GM12878 (cell line): ENCODE measurements around the gene CRYGC. TPM values are rescaled to one million over a fixed set of nuclear protein-coding genes. Genes with fewer than 3 reads are reported as not detected.
"Not testable (repeated sequence)": the region's sequence is repeated elsewhere in the genome, so short reads cannot be mapped to it uniquely, and the experiment has no call there.

Experiments used
- ATAC-seq: fragments of 200-7000 bp; cut with Tn5 transposase; 3 replicates; pipeline ENCODE4 v1.9.1; 2020; ENCODE audit warnings: mild to moderate bottlenecking, moderate library complexity
- BruUV-seq: library from RNA; stranded (reverse); fragments of 400-500 nt; replicated peaks from 2 replicates; lab custom pipeline; 2021; lab: Mats Ljungman, UMichigan
- CTCF ChIA-PET: fragments of 300-600 bp; sonication (Branson Sonifier 250); formaldehyde crosslinking; extraction: SDS; loops from one replicate; lab custom pipeline; 2021; ENCODE audit warnings: inconsistent platforms; lab: Yijun Ruan, JAX
- POLR2A ChIA-PET: fragments of 350-600 bp; formaldehyde crosslinking; extraction: SDS; loops from one replicate; lab custom pipeline; 2021; ENCODE audit warnings: inconsistent platforms; lab: Charles Lee
- RAD21 ChIA-PET: fragments of 300-600 bp; sonication (Branson Sonifier 250); formaldehyde crosslinking; loops from one replicate; lab custom pipeline; 2023; ENCODE audit warnings: antibody characterized with exemption; ENCODE audit not compliant: unreplicated experiment; lab: Charles Lee
- SMC1A ChIA-PET: fragments of 300-600 bp; sonication (Branson Sonifier 250); formaldehyde crosslinking; loops from one replicate; lab custom pipeline; 2023; ENCODE audit not compliant: unreplicated experiment, uncharacterized antibody; lab: Charles Lee
- DNase-seq: peaks from one replicate; pipeline ENCODE4 v3.0.0-alpha.2; 2011; ENCODE audit warnings: low read depth, low spot score
- FAIRE-seq: peaks from 3 replicates; lab custom pipeline; 2011; peaks lifted over from hg19 to GRCh38; lab: Jason Lieb, UNC
- H2AFZ ChIP-seq: 2 replicates; pipeline ENCODE4 v1.6.0; 2011; ENCODE audit warnings: low read depth, low read length, control low read depth; ENCODE audit not compliant: control insufficient read depth
- H3K27ac ChIP-seq: 2 replicates; pipeline ENCODE4 v1.5.1; 2011; ENCODE audit warnings: control low read depth; ENCODE audit not compliant: control insufficient read depth, insufficient read depth
- H3K27me3 ChIP-seq, 2 experiments: replicated peaks in 1 of 2; 2 replicates each; pipeline versions ENCODE4 v1.6.0 to v1.6.1; 2011; ENCODE audit warnings: low read length in 1 of 2; ENCODE audit not compliant: control insufficient read depth in 2 of 2, insufficient read depth in 2 of 2
- H3K36me3 ChIP-seq, 2 experiments: 2 replicates each; pipeline ENCODE4 v1.5.1; 2011; ENCODE audit warnings: low read length in 1 of 2; ENCODE audit not compliant: control insufficient read depth in 2 of 2, insufficient read depth in 2 of 2
- H3K4me1 ChIP-seq: 2 replicates; pipeline ENCODE4 v1.6.1; 2011; ENCODE audit warnings: mild to moderate bottlenecking, low read length, moderate library complexity, mixed read lengths; ENCODE audit not compliant: control insufficient read depth, insufficient read depth
- H3K4me2 ChIP-seq: 2 replicates; pipeline ENCODE4 v1.6.0; 2011; ENCODE audit warnings: control low read depth; ENCODE audit not compliant: control insufficient read depth, insufficient read depth
- H3K4me3 ChIP-seq: fragments of 200-600 bp; sonication (generic); 2 replicates; pipeline ENCODE4 v1.5.1; 2016
- H3K79me2 ChIP-seq: 2 replicates; pipeline ENCODE4 v1.6.0; 2011; ENCODE audit warnings: low read length; ENCODE audit not compliant: control insufficient read depth, insufficient read depth
- H3K9ac ChIP-seq: 2 replicates; pipeline ENCODE4 v1.8.0; 2011; ENCODE audit warnings: low read length, control low read depth, mixed read lengths; ENCODE audit not compliant: control insufficient read depth, insufficient read depth
- H3K9me3 ChIP-seq: replicated peaks from 3 replicates; pipeline ENCODE4 v1.5.1; 2011; ENCODE audit warnings: mild to moderate bottlenecking, low read length; ENCODE audit not compliant: control insufficient read depth, insufficient read depth
- H4K20me1 ChIP-seq: 2 replicates; pipeline ENCODE4 v1.6.0; 2011; ENCODE audit not compliant: control insufficient read depth, insufficient read depth
- CHD1 ChIP-seq: IDR thresholded peaks from 2 replicates; pipeline ENCODE4 v1.6.1; 2012; ENCODE audit warnings: low read depth, low read length, improper control_type of control experiment
- MTA2 ChIP-seq: fragments of 450-650 bp; IDR thresholded peaks from 2 replicates; pipeline ENCODE4 v1.6.1; 2016; ENCODE audit warnings: low read depth, mild to moderate bottlenecking, moderate library complexity
- PBX3 ChIP-seq: IDR thresholded peaks from 2 replicates; pipeline ENCODE4 v1.6.1; 2011; ENCODE audit warnings: mild to moderate bottlenecking, low read depth, low read length, moderate library complexity; ENCODE audit not compliant: insufficient replicate concordance
- TBL1XR1 ChIP-seq: IDR thresholded peaks from 2 replicates; pipeline ENCODE4 v1.6.1; 2012; ENCODE audit warnings: low read depth, low read length, improper control_type of control experiment
- TCF12 ChIP-seq: IDR thresholded peaks from 2 replicates; pipeline ENCODE4 v1.6.1; 2011; ENCODE audit warnings: low read depth, mild to moderate bottlenecking, low read length
- WGBS: methylation state at CpG from one replicate; pipeline ENCODE4 v1.1.6; 2016; ENCODE audit warnings: low lambda C conversion rate; ENCODE audit not compliant: insufficient replicate concordance, insufficient coverage; ENCODE audit errors: missing lambda C conversion rate; 5-methylcytosine and 5-hydroxymethylcytosine counted together
- in situ Hi-C: fragments of 300-500 bp; cut with MboI; formaldehyde crosslinking; loops from 9 replicates; pipeline ENCODE4 v1.14.3; 2018; ENCODE audit warnings: mixed read lengths
- intact Hi-C: fragments of 100-400 bp; cut with micrococcal nuclease; formaldehyde crosslinking; loops from one replicate; pipeline ENCODE4 v1.14.2; 2022; ENCODE audit not compliant: unreplicated experiment
- polyA plus RNA-seq, 11 experiments: library from polyadenylated mRNA; depleted of rRNA in 4 of 11; unstranded in 6 of 11; stranded (reverse) in 5 of 11; fragments of >200 nt; fragmentation: Nextera tagmentation in 4 of 11; fragmentation: Illumina TruSeq in 1 of 11; extraction: Ambion mirVana in 4 of 11; extraction: Trizol in 1 of 11; gene quantifications; 1 replicate in 1 of 11; 2 replicates in 10 of 11; pipeline versions ENCODE4 v1.2.1 to v1.2.3, GENCODE V29; 2011 to 2016; ENCODE audit warnings: inconsistent platforms in 2 of 11, missing spikeins in 2 of 11, low read depth in 1 of 11
- total RNA-seq, 4 experiments: library from RNA; depleted of rRNA in 3 of 4; stranded (reverse); fragments of >200 nt in 3 of 4; fragmentation: Illumina TruSeq in 1 of 4; extraction: Trizol in 1 of 4; gene quantifications; 2 replicates each; pipeline versions ENCODE4 v1.2.1 to v1.2.3, GENCODE V29; 2013 to 2021
- TF ChIP-seq, protein P1 (sequence below): fragments of 450-650 bp; IDR thresholded peaks from 2 replicates; pipeline ENCODE4 v1.6.1; 2018; ENCODE audit warnings: borderline replicate concordance, mild to moderate bottlenecking; ENCODE audit not compliant: partially characterized antibody

CRYGC gene
- total and polyA plus RNA-seq, 10 of the 15 experiments (the other 5 are each of a cell fraction or from before 2014, with no cell fraction given): not detected

GRCh38 chr2:208125251-208125650 lies 4.4 kb downstream of the CRYGC start:
- Histone ChIP-seq H3K4me1 (no peaks in the 10 kb centered on the region), H3K36me3 (no peaks in the 10 kb centered on the region), H3K4me3 (no peak overlapping the region), H4K20me1 (no peaks in the 10 kb centered on the region; the same call in 1 of the 2 replicates), H3K4me2 (no peak overlapping the region), H2AFZ (no peak overlapping the region), H3K27ac (no peak overlapping the region), H3K27me3 (peaks cover 0 to 7% of the 10 kb centered on the region in 2 experiments; a peak in 1 of 4 replicates), H3K9me3 (no peaks in the 10 kb centered on the region; the same call in 2 of the 3 replicates), H3K79me2 (no peaks in the 10 kb centered on the region), H3K9ac (no peak overlapping the region)
- POLR2A ChIA-PET: no interaction called here
- TF ChIP-seq MTA2: no peak
- TF ChIP-seq TBL1XR1: no peak
- TF ChIP-seq, protein P1, sequence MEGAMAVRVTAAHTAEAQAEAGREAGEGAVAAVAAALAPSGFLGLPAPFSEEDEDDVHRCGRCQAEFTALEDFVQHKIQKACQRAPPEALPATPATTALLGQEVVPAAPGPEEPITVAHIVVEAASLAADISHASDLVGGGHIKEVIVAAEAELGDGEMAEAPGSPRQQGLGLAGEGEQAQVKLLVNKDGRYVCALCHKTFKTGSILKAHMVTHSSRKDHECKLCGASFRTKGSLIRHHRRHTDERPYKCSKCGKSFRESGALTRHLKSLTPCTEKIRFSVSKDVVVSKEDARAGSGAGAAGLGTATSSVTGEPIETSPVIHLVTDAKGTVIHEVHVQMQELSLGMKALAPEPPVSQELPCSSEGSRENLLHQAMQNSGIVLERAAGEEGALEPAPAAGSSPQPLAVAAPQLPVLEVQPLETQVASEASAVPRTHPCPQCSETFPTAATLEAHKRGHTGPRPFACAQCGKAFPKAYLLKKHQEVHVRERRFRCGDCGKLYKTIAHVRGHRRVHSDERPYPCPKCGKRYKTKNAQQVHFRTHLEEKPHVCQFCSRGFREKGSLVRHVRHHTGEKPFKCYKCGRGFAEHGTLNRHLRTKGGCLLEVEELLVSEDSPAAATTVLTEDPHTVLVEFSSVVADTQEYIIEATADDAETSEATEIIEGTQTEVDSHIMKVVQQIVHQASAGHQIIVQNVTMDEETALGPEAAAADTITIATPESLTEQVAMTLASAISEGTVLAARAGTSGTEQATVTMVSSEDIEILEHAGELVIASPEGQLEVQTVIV: no peak
- TF ChIP-seq TCF12: no peak
- no peak for TF ChIP-seq CHD1
- no peak for TF ChIP-seq PBX3
- RAD21 ChIA-PET: no interaction called here
- WGBS: 42% methylated on average over 4 of the region's 4 CpGs
- CTCF ChIA-PET: interaction anchor here (0.7 kb wide), 1 partner anchor 1485 kb away, joined by 3 read pairs; no protein-coding TSS in a partner anchor
- BruUV-seq: no TSS peak
- intact Hi-C loops (no loop called here), in situ Hi-C loops (no loop called here)
- no peak for DNase-seq
- ATAC-seq: no peak
- SMC1A ChIA-PET: interaction anchor here (0.7 kb wide), 1 partner anchor 10 kb away, joined by 3 read pairs; no protein-coding TSS in a partner anchor
- FAIRE-seq: no peak

GRCh38 chr2:208124013-208124715 lies 5.5 kb downstream of the CRYGC start, which contains the start of gene CRYGD:
CRYGD (minus strand) TSS chr2:208124524; CDS start chr2:208124473, 51 bp downstream.
- H3K27ac ChIP-seq, H3K4me2 ChIP-seq, H3K79me2 ChIP-seq, FAIRE-seq, RAD21 ChIA-PET, H3K27me3 ChIP-seq, in situ Hi-C loops, H3K4me3 ChIP-seq, intact Hi-C loops, H3K9ac ChIP-seq, H3K36me3 ChIP-seq, H3K4me1 ChIP-seq, ATAC-seq, BruUV-seq, DNase-seq, H3K9me3 ChIP-seq, H2AFZ ChIP-seq, H4K20me1 ChIP-seq, SMC1A ChIA-PET, CTCF ChIA-PET: not testable (repeated sequence)
- 23% methylated on average over 46 of the region's 46 CpGs for WGBS
- POLR2A ChIA-PET: interaction anchor here (0.6 kb wide), 1 partner anchor 99 kb away, joined by 5 read pairs; the partner anchor contains the start of gene PLEKHM3
